Peyer's patch (tissue), 4 donors: Measurements from ENCODE around the gene KIF18B.

Experiments
- POLR2A ChIP-seq, 2 donors: fragments of 450-650 bp; IDR thresholded peaks; one replicate each; pipeline ENCODE4 v1.5.1; 2017; ENCODE audit warnings: antibody characterized with exemption in 2 of 2, mild to moderate bottlenecking in 2 of 2, moderate library complexity in 2 of 2
- TF ChIP-seq, protein P1 (sequence below), 6 experiments: fragments of 450-650 bp in 4 of 6; fragments of 200-600 bp in 2 of 6; sonication (generic) in 1 of 6; IDR thresholded peaks; one replicate each; pipeline ENCODE4 v1.5.1; 2017 to 2019; ENCODE audit warnings: antibody characterized with exemption in 6 of 6, mild to moderate bottlenecking in 3 of 6, moderate library complexity in 1 of 6

- TF ChIP-seq, protein P1, sequence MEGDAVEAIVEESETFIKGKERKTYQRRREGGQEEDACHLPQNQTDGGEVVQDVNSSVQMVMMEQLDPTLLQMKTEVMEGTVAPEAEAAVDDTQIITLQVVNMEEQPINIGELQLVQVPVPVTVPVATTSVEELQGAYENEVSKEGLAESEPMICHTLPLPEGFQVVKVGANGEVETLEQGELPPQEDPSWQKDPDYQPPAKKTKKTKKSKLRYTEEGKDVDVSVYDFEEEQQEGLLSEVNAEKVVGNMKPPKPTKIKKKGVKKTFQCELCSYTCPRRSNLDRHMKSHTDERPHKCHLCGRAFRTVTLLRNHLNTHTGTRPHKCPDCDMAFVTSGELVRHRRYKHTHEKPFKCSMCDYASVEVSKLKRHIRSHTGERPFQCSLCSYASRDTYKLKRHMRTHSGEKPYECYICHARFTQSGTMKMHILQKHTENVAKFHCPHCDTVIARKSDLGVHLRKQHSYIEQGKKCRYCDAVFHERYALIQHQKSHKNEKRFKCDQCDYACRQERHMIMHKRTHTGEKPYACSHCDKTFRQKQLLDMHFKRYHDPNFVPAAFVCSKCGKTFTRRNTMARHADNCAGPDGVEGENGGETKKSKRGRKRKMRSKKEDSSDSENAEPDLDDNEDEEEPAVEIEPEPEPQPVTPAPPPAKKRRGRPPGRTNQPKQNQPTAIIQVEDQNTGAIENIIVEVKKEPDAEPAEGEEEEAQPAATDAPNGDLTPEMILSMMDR (IDR thresholded peaks at IDR 0.05) = no peak
- no peak for TF ChIP-seq POLR2A (IDR thresholded peaks at IDR 0.05)
Measured at GRCh38 chr17:44990994-44991393, 43.4 kb upstream of the KIF18B start.
